ENCODE results near the gene TSPAN15.

Gene TSPAN15

GRCh38 chr10:69451209-69451783 is at the start of gene TSPAN15:
Gene TSPAN15, plus strand, starts transcription at chr10:69451465. Its CDS starts 130 bp downstream, at chr10:69451595.
- DNase-seq: peak; percentile 94 to 96

DNA sequence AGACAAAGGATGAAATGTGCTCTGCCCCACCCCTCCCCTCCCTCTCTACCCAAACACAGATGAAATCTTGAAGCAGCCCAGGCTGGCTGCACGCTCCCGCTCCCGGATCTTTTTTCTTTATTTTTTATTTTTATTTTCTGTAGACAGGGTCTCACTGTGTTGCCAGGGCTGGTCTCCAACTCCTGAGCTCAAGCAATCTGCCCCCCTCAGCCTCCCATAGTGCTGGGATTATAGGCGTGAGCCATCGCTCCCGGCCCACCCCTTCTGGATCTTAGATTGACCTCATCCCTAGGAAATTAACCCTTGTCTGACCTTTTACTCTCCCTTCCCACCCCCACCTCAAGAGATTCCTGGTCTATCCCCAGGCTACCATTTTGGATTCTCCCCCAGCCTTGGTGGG is 48.9 kb upstream of the TSPAN15 start:
- no peak for DNase-seq

DNA sequence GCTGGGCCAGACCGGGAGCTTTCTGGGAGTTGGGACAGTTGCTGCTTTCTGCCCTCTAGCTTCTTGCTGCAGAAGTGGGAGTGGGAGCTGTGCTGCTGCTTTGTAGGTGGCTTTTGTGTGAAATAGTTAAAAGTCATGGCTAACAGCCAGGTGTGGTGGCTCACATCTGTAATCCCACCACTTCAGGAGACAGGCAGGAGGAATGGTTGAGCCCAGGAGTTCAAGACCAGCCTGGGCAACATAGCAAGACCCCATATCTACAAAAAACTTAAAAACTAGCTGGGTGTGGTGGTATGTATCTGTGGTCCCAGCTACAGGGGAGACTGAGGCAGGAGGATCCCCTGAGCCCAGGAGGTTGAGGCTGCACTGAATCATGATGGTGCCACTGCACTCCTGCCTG is 48.2 kb upstream of the TSPAN15 start:
- DNase-seq: no peak

- DNase-seq: no peak
Measured at GRCh38 chr10:69403519-69403918, 47.7 kb upstream of the TSPAN15 start.

DNA sequence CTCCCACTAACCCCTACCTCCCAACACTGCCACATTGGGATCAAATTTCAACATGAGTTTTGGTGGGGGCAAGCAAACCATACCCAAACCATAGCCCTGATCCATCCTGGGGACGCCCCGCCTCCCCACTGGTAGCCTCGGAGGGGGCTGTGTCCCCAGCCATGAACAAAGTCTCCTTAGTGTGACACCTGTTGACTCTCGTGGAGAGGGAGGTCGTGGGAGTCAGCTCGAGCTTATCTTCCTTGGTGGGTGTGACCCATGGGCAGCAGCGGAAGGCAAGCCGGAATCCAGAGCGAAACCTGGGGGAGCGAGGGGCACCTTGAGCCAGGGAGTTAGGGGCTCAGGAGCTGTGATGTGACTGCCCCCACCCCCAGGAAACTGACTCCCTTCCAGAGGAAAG is 46.5 kb upstream of the TSPAN15 start:
- DNase-seq: no peak

DNA sequence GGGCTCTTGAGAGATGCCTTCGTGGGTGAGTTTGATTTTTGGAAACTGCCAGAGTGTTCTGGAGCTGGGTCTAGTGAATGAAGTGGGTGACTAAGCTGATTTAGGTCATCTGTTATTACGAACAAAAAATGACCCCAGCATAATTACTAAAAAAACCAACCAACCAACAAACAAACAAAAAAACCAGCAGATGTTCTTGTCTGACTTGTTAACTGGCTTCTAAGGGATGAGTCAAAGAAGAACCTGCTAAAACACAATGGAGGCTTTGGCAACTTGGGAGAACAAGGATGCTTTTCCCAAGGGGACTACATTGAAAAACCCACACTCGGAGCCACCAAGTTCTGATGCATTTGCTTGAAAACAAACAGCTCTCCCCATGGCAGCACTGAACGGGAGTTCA is 46.0 kb upstream of the TSPAN15 start:
- DNase-seq: no peak

- DNase-seq: no peak
Measured at GRCh38 chr10:69406302-69406811, 44.9 kb upstream of the TSPAN15 start.

DNA sequence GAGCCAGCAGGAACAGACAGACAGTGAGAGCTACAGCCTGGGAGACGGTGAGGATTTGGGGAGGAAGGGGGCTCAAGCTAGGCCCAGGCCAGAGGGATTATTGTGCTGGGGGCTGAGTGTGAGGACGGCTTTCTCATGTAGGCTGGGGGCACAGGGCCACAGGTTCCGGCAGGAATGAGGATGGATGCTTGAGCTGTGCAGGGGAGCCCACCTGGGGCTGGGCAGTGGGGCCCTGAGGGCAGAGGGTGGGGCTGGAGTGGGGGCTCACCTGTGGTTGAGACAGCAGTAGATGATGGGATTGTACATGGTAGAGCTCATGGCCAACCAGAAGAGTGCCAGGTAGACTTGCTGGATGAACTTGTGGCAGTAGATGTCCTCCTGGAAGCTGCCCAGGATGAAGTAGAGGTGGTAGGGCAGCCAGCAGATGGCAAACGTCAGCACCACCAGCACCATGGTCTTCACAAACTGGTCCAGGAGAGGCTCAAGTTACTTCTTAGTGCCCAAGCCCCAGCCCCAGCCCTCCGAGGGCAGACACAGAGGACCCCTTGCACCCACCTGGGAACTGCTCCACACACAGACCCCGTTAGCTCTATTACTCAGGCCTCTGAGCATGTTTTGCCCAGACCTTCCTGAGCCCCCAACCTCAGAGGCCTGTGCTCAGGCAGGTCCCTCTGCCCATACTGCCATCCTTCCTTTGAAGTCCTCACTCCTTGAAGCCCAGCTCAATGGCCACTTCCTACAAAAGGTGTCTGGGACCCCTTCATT is 44.3 kb upstream of the TSPAN15 start:
- no peak for DNase-seq

GRCh38 chr10:69407621-69408301 is 43.5 kb upstream of the TSPAN15 start:
- peak; percentile 9 to 47 for DNase-seq

GRCh38 chr10:69408318-69409175 is 42.7 kb upstream of the TSPAN15 start:
- DNase-seq: peak; percentile 93 to 95

- DNase-seq: no peak
Measured at GRCh38 chr10:69409176-69409495, 42.1 kb upstream of the TSPAN15 start.

- no peak for DNase-seq
Measured at GRCh38 chr10:69409968-69410367, 41.3 kb upstream of the TSPAN15 start.

DNA sequence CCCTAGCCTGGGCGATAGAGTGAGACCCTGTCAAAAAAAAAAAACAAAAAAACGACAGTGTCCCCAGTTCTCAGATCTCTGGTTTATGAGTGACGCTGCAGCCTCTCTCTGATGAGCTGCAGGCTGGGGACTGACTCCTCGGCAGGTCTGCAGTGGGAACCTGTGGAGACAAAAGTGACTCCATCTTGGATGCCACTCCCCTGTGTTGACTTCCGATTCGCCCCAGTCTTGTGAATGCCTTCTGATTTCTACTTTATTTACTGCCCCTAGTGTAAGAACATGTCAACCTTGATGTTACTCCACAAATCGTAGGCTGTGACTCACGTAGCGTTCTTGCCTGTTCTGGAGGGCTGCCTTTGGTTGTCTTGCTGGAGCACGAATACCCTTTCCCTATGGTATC is 40.8 kb upstream of the TSPAN15 start:
- no peak for DNase-seq

- no peak for DNase-seq
Measured at GRCh38 chr10:69411476-69411875, 39.8 kb upstream of the TSPAN15 start.

- DNase-seq: no peak
Measured at GRCh38 chr10:69412232-69412790, 39.0 kb upstream of the TSPAN15 start.

- peak in 1 of 2 experiments; percentile 47 for DNase-seq
Measured at GRCh38 chr10:69413221-69413865, 37.9 kb upstream of the TSPAN15 start.

- no peak for DNase-seq
Measured at GRCh38 chr10:69414036-69415018, 36.9 kb upstream of the TSPAN15 start.

DNA sequence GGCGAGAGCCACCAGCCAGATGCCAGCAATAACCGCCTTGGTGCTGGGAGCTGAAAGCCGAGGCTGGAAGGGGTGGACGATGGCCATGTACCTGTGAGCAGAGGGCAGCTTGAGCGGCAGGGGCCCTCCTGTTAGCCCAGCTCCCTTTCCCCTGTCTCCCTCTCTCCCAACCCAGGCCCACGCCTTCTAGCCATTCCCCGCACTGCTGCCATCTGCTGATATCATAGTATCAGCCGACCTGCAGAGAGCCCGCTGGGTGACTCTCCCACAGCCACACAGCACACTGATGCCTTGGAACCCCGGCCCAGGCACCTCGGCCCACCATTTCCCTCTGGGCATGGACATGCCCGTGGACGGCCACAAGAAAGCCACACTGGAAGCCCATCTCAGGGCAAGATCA is 36.2 kb upstream of the TSPAN15 start:
- no peak for DNase-seq

GRCh38 chr10:69415951-69416350 is 35.3 kb upstream of the TSPAN15 start:
- no peak for DNase-seq

DNA sequence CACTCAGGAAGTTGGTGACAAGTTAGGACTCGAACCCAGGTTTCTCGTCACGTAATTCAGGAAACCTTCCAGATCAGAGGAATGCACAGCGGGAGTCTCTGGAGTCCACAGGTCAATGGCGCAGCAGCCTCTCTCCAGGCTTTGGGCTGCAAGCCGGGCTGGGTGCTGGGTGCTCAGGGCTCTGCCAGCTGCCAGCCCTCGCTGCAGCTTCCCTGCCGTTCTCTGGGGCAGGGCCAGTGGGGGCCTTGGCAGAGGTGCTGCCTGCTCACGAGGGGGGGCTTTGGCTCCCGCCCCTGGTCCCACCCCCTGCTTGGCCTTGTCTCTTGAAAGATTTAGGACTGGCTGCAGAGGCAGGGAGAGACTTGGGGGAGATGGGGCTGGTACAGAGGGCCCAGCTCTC is 34.6 kb upstream of the TSPAN15 start, which contains the start of gene TACR2:
TACR2 (minus strand) TSS at position 224 of the 400 bp plus-strand sequence. CDS start 595 bp downstream, outside the sequence.
- DNase-seq: no peak

GRCh38 chr10:69417542-69417941 is 33.7 kb upstream of the TSPAN15 start:
- no peak for DNase-seq

Measured in NCI-H2081 (cell line).